Measurements from ENCODE around the gene MED16.
"Not testable (repeated sequence)": the region's sequence is repeated elsewhere in the genome, so short reads cannot be mapped to it uniquely, and the experiment has no call there.

Gene MED16

GRCh38 chr19:843836-844545 is 49.0 kb downstream of the MED16 start:
- no peak for DNase-seq
- peak overlapping the region; percentile 80 for H3K27ac Mint-ChIP-seq
- no peak for ATAC-seq (replicated peaks)

GRCh38 chr19:843180-843835 is 49.7 kb downstream of the MED16 start:
- H3K27ac Mint-ChIP-seq: peak overlapping the region; percentile 25

More at GRCh38 chr19:843836-844545, 49.0 kb downstream of the MED16 start:
- H3K4me3 Mint-ChIP-seq: peak overlapping the region in 1 of 2 donors; percentile 74
- peaks cover 0 to 5% of the 10 kb centered on the region in 2 donors for H3K9me3 Mint-ChIP-seq
- peaks cover 12 to 14% of the 10 kb centered on the region in 2 donors for H3K4me1 Mint-ChIP-seq
- peaks cover 0 to 8% of the 10 kb centered on the region in 2 donors for H3K36me3 Mint-ChIP-seq
- H3K27me3 Mint-ChIP-seq: peaks cover 52 to 64% of the 10 kb centered on the region in 2 donors

GRCh38 chr19:842802-843179 is 50.2 kb downstream of the MED16 start:
- not testable (repeated sequence) for H3K36me3 Mint-ChIP-seq; H3K4me3 Mint-ChIP-seq; H3K27ac Mint-ChIP-seq; DNase-seq; H3K9me3 Mint-ChIP-seq; ATAC-seq (replicated peaks)
- peaks cover 47 to 57% of the 10 kb centered on the region in 2 donors for H3K27me3 Mint-ChIP-seq
- peaks cover 12 to 14% of the 10 kb centered on the region in 2 donors for H3K4me1 Mint-ChIP-seq

More at GRCh38 chr19:843180-843835, 49.7 kb downstream of the MED16 start:
- Mint-ChIP-seq H3K27me3 (peaks cover 53 to 62% of the 10 kb centered on the region in 2 donors), H3K9me3 (peaks cover 0 to 5% of the 10 kb centered on the region in 2 donors), H3K36me3 (peaks cover 0 to 8% of the 10 kb centered on the region in 2 donors), H3K4me1 (peaks cover 12 to 14% of the 10 kb centered on the region in 2 donors), H3K4me3 (no peak overlapping the region)
- ATAC-seq (replicated peaks) (peak in 1 of 2 donors; percentile 44), DNase-seq (no peak)

GRCh38 chr19:840519-841206 is 52.3 kb downstream of the MED16 start, which contains the start of gene PRTN3:
Gene PRTN3, plus strand, starts transcription at chr19:840999. Its CDS starts 10 bp downstream, at chr19:841009.
- no peak within 1 kb of the TSS for H3K27ac Mint-ChIP-seq
- H3K9me3 Mint-ChIP-seq: peaks cover 0 to 5% of the 10 kb centered on the region in 2 donors
- DNase-seq (no peak), ATAC-seq (replicated peaks) (no peak)
- no peak within 1 kb of the TSS for H3K4me3 Mint-ChIP-seq
- peaks cover 11 to 13% of the 10 kb centered on the region in 2 donors for H3K4me1 Mint-ChIP-seq
- H3K27me3 Mint-ChIP-seq: peaks cover 50% of the 10 kb centered on the region in 2 donors
- H3K36me3 Mint-ChIP-seq: peaks cover 0 to 8% of the 10 kb centered on the region in 2 donors

GRCh38 chr19:835210-835810 is 57.7 kb downstream of the MED16 start:
- ATAC-seq (replicated peaks) (no peak), DNase-seq (no peak)
- Mint-ChIP-seq H3K9me3 (no peaks in the 10 kb centered on the region), H3K4me3 (no peak overlapping the region), H3K4me1 (peaks cover 0 to 3% of the 10 kb centered on the region in 2 donors), H3K36me3 (no peaks in the 10 kb centered on the region), H3K27ac (no peak overlapping the region), H3K27me3 (peaks cover 35 to 36% of the 10 kb centered on the region in 2 donors)

- peak overlapping the region; percentile 62 for H3K27ac Mint-ChIP-seq
- no peaks in the 10 kb centered on the region for H3K36me3 Mint-ChIP-seq
- no peaks in the 10 kb centered on the region for H3K9me3 Mint-ChIP-seq
- peaks cover 0 to 4% of the 10 kb centered on the region in 2 donors for H3K4me1 Mint-ChIP-seq
- no peak overlapping the region for H3K4me3 Mint-ChIP-seq
- DNase-seq (no peak), ATAC-seq (replicated peaks) (no peak)
- peaks cover 36 to 37% of the 10 kb centered on the region in 2 donors for H3K27me3 Mint-ChIP-seq
These were observed 58.8 kb downstream of the MED16 start for GRCh38 chr19:834216-834615.

GRCh38 chr19:831407-832369 is 61.3 kb downstream of the MED16 start:
- H3K36me3 Mint-ChIP-seq: no peaks in the 10 kb centered on the region
- H3K9me3 Mint-ChIP-seq: no peaks in the 10 kb centered on the region
- H3K4me1 Mint-ChIP-seq: peaks cover 0 to 4% of the 10 kb centered on the region in 2 donors
- no peak for DNase-seq
- no peak for ATAC-seq (replicated peaks)
- H3K27me3 Mint-ChIP-seq: peaks cover 25 to 44% of the 10 kb centered on the region in 2 donors
- no peak overlapping the region for H3K27ac Mint-ChIP-seq
- H3K4me3 Mint-ChIP-seq: no peak overlapping the region

GRCh38 chr19:829129-829758 is 63.7 kb downstream of the MED16 start:
- peak in 1 of 2 donors; percentile 48 for ATAC-seq (replicated peaks)
- H3K4me1 Mint-ChIP-seq: peaks cover 0 to 4% of the 10 kb centered on the region in 2 donors
- H3K36me3 Mint-ChIP-seq: no peaks in the 10 kb centered on the region
- no peak overlapping the region for H3K27ac Mint-ChIP-seq
- no peak for DNase-seq
- no peaks in the 10 kb centered on the region for H3K9me3 Mint-ChIP-seq
- peaks cover 15 to 39% of the 10 kb centered on the region in 2 donors for H3K27me3 Mint-ChIP-seq
- H3K4me3 Mint-ChIP-seq: no peak overlapping the region

- Mint-ChIP-seq H3K9me3 (no peaks in the 10 kb centered on the region), H3K27me3 (peaks cover 25 to 52% of the 10 kb centered on the region in 2 donors), H3K27ac (no peak within 1 kb of the TSS), H3K4me3 (no peak within 1 kb of the TSS), H3K4me1 (peaks cover 0 to 4% of the 10 kb centered on the region in 2 donors), H3K36me3 (peaks cover 0 to 3% of the 10 kb centered on the region in 2 donors)
- no peak for DNase-seq
- no peak for ATAC-seq (replicated peaks)
These were observed 65.2 kb downstream of the MED16 start, which contains the start of gene AZU1 for GRCh38 chr19:827710-828321. Gene AZU1, plus strand, starts transcription at chr19:827837. Its CDS starts 10 bp downstream, at chr19:827847.

- peaks cover 0 to 3% of the 10 kb centered on the region in 2 donors for H3K36me3 Mint-ChIP-seq
- no peaks in the 10 kb centered on the region for H3K9me3 Mint-ChIP-seq
- peaks cover 27 to 54% of the 10 kb centered on the region in 2 donors for H3K27me3 Mint-ChIP-seq
- DNase-seq: no peak
- ATAC-seq (replicated peaks): no peak
- no peak overlapping the region for H3K4me3 Mint-ChIP-seq
- no peak overlapping the region for H3K27ac Mint-ChIP-seq
- peaks cover 0 to 4% of the 10 kb centered on the region in 2 donors for H3K4me1 Mint-ChIP-seq
These were observed 65.7 kb downstream of the MED16 start for GRCh38 chr19:827314-827709.

GRCh38 chr19:825897-826644 is 66.9 kb downstream of the MED16 start:
- DNase-seq (no peak), ATAC-seq (replicated peaks) (no peak)
- no peaks in the 10 kb centered on the region for H3K9me3 Mint-ChIP-seq
- H3K27me3 Mint-ChIP-seq: peaks cover 27 to 51% of the 10 kb centered on the region in 2 donors
- peaks cover 0 to 3% of the 10 kb centered on the region in 2 donors for H3K36me3 Mint-ChIP-seq
- H3K27ac Mint-ChIP-seq: no peak overlapping the region
- no peak overlapping the region for H3K4me3 Mint-ChIP-seq
- H3K4me1 Mint-ChIP-seq: peaks cover 1 to 4% of the 10 kb centered on the region in 2 donors

GRCh38 chr19:824885-825284 is 68.1 kb downstream of the MED16 start:
- peaks cover 1 to 4% of the 10 kb centered on the region in 2 donors for H3K4me1 Mint-ChIP-seq

More at GRCh38 chr19:824885-825284, 68.1 kb downstream of the MED16 start:
- Mint-ChIP-seq H3K27ac (no peak overlapping the region), H3K9me3 (no peaks in the 10 kb centered on the region), H3K27me3 (peaks cover 22 to 49% of the 10 kb centered on the region in 2 donors), H3K36me3 (peaks cover 0 to 3% of the 10 kb centered on the region in 2 donors), H3K4me3 (no peak overlapping the region)
- DNase-seq: no peak
- no peak for ATAC-seq (replicated peaks)

All from stimulated activated naive B cell treated with anti-CD40 and anti-IgM and Interleukin-4, amounts not matched to agents 10 μg/mL and 1 μg/mL and 100 μg/mL, for 72 hours (primary cell).